ENCODE data around the gene SLIT1.

GRCh38 chr10:97222326-97222961, 36.7 kb upstream of the SLIT1 start:
- no peak for TF ChIP-seq CTCF (IDR thresholded peaks at IDR 0.05)
- no peak for TF ChIP-seq POLR2A (IDR thresholded peaks at IDR 0.05)
